Stimulated activated CD4-positive, alpha-beta T cell treated with anti-CD3 and anti-CD28 coated beads, Interleukin-12 subunit alpha, Interleukin-12 subunit beta, amount 100 ng/mL, for 4 hours (primary cell): ENCODE data around the gene OSBPL5.
A peak's percentile ranks its signal among the peaks of the same experiment; 100 is the strongest.

ENCODE experiments used
- DNase-seq: peaks from one replicate; pipeline ENCODE4 v3.0.0-alpha.2; 2020

Gene OSBPL5

DNA sequence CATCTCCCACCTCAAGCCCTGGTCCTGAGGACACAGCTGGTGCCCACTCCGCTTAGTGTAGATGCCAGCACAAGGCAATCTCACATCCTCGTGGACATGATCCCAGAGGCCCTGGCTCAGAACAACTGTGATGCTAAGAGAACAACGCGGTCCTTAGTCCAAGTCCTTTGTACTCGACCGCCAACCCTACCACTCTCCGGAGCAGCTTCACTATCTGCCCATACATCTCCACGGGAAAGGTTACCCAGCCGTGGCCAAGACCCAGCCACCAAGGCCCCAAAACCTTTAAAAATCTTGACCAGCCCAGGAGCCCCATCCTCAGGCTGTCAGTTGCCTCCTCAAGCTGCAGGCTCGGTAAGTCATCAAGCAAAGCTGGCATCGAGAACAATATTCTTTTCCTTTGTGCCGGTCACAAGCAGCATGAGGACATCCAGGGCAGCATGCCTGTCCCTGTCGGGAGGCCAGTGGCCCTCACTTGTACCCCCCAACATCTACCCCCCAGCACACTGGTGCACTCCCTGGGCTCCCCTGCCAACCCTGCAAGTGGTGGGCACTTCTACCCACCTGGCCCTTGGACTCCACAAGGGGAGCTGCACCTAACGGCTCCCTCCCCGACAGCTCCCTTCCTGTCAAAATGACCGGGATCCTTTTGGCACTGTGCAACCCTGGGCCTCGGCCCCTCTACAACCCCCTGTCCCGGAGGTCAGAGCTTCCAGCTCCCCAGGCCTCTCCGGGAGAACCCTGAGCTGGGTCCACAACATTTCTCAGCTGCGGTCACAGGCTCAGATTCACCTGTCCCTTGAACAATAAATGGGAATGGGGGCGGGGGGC is 2.5 kb downstream of the OSBPL5 start:
- no peak for DNase-seq

DNA sequence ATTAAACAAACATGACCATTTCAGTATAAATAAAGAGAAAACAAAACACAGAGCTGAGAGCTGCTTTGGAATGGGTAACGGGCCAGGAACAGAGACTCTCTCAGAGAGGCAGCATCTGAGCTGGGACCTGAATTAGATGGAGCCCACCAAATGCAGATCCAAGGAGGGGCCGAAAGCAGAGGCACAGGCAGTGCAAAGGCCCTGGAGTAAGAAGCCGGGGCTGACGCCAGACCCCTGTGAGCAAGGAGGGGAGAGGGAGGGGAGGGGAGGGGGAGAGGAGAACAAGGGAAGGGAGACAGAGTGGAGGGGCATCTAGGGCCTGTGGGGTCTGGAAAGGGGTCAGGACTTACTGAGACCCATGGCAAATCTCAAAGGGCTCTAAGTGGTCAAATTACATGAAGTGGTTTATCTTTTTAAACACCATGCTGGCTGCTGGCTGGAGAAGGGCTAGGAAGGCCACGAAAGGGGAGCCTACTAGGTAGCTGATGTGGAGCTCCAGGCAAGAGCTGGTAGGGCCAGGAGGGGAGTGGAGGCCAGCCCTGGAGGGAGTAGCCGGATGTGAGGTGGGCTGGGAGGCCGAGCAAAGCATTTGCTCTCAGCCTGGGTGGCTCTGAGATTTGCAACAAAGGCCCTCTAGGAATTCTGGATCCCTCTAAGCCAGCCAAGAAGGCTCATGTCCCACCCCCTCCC is 3.2 kb downstream of the OSBPL5 start:
- no peak for DNase-seq

DNA sequence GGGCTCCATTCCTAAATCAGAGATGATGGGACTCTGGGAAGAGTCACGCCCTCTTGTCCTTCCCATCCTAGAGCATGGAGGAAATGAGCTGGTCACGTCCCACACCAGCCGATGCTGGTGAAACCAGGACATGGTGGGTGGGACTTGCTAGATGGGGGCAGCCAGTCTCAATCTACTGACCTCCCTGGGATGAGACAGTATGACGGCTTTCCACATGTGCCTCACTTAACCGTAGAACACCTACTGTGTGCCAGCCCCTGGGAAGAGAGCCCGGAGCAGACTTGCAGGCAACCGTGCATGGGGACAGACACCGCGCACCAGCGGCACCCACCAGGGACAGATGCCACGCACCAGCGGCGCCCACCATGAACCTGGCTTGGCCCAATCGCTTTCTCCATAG is 3.8 kb downstream of the OSBPL5 start:
- no peak for DNase-seq

DNA sequence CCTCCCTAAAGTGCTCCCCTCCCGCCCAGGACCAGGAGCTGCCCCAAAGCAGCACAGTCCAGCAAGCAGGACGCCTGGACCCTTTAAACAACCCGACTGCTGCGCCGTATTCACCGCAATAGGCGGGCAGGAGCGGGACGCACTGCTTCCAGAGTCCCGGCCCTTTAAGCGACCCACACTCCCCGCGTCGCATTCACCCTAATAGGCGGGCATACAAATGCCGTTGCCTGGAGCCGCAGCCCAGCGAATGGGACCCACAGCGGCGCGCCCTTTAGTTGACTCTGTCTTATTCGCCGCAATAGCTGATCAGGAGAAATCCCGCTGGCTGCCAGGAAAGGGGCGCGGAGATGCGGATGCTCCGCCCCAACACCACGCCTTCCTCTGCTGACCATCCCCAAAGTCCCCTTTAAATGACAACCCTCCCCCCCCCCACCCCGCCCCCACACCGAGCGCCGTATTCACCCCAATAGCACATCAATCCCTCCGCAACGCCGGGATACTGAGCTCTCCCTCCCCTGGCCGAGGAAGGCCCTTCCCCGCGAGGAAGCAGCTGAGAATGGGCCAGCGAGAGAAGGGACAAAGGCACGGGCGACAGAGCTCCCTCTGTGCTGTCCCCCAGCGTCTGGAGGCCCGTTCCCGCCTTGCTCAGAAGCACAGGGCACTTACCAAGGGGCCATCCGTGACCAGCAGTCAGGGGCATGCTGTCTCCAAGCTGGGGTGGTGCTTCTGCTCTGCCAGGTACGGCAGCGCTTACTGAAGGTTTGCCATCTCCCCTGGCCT is 4.7 kb downstream of the OSBPL5 start:
- peak; percentile 11 for DNase-seq

DNA sequence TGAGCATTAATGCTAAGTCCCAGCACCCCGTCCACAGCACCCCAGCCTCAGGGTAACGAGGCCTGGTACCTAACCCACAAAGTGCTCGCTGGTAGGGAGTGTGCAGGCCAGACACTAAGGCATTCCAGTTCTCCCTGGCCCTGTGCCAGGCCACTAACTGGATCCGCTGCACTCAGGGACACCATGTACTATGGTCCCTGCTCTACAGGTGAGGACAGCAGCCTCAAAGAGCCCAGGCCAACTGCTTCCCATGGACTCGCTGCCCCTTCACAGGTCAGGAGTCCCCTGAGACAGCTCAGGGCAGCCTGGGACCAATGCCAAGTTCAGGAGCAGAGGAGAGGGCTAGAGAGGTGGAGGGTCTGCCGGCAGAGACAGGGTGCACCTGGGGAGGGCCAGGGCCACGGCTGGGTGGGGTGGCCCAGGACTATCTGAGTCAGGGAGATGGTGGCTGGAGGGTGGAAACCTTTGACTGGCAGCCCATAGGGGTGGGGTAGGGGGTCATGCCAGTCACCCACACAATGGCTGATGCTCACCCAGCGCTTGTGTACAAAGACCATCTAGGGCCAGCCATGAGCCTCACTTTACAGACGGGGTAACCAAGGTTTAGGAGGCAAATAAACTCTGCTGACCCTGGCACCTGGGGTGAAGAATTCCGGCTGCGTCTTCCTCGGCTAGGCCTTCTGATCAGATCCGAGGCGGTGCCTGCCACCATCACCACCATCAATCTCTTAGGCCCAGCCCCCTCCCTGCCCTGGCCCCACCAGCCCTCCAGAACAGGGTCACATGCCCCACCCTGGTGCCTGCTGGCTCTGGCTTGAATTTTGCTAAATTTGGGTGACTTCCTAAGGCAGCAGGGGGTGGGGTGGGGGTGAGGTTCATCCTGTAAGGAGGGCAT is 5.6 kb downstream of the OSBPL5 start:
- no peak for DNase-seq

DNA sequence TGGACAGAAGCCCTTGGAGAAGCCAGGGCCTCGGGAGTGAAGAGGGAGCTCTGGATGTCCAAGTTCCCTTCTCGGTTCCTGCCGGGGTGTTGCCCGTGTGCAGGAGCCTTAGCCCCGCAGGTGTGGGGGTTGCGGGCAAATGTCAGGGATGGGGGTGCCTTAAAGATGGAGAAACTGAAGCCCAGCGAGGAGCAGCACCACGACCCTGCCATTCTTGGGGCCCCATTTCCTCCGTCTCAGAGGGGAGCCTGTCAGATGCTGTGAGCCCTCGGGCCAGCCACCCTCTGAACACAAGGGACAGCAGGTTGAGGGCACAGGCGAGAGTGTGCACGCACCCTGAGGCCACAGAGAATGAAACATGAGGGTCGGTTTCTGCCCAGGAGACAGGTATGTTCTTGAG is 6.3 kb downstream of the OSBPL5 start:
- no peak for DNase-seq

DNA sequence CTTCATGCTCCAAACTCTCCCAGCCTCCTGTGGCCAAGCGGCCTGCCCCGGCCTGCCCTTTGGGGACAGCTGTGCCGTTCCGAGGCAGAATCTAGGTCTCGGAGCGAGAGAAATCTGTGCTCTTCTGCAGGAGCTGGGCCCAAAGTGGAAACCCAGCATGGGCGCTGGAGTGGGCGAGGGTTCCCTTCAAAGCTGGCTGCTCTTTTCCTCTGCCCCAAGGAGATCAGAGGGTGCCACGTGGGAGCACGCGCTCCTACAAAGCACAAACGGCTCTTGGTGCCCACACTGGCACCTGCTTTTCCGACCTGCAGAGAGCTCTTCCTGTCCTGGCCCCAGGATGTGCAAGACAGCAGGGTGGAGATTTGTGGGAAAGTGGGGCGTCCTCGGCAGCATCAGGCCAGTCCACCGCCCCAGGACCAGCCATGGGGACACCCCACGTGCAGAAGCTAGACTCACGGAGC is 6.9 kb downstream of the OSBPL5 start:
- no peak for DNase-seq

DNA sequence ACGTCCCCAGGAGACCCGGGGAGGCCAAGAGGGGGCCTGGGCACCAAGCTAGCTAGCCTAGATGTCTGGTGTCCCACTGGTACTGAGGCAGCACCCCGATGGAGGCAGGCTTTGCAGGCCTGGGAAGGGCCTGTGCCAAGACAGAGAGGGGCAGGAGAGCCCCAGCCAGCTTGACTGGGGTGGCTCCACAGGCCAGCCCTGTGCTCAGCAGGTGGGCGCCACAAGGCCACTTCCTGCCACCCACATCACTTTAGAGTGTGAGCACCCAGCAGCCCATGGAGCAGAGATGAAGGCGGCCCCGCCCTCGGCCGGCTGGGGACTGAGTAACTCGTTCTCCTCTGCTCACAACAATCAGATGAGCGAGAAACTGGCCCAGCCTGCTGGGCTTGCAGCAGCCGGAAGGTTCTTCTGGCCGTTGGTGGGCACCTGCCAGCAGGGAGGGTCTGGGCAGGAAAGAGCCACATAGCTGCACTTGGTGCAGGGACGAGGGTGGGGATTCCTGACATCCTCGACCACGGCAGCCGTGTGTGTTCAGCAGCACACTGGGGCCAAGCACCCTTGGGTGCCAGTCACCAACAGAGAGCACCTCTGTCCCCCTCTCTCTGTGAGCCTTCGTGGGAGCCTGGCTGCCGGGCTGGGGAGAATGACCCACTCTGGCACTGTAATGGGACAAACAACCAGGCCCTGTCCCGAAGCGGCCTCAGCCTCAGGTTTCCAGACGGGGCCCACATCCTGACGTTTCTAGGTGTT is 7.6 kb downstream of the OSBPL5 start:
- no peak for DNase-seq

DNA sequence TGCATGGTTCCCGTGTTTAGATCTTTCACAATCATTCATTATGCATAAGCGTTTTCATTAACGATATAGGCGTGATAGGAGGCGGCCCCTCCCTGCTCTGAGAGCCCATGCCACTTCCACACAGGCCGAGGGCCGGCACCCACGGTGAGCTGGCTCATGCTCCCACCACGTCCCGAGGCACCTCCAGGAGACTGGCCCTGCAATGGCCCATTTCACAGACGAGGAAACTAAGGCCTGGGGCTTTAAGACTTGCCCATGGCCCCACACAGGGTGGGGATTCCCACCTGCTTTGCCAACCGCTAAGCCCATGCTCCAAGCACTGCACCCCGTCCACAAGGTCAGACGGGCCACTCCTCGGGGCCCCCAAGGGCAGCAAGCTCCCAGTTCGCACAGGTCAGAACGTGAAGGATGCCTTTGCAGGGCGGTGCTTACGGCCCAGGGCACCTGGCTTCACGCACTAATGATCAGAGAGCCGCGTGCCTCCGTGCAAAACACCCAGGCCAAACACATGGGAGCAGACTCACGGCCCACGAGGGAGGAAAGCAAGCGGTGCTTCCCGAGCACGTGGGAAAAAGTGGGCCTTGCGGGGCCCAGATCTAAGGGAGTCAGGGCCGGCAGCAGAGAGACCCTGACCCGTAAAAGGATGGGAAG is 8.3 kb downstream of the OSBPL5 start:
- DNase-seq = no peak

DNA sequence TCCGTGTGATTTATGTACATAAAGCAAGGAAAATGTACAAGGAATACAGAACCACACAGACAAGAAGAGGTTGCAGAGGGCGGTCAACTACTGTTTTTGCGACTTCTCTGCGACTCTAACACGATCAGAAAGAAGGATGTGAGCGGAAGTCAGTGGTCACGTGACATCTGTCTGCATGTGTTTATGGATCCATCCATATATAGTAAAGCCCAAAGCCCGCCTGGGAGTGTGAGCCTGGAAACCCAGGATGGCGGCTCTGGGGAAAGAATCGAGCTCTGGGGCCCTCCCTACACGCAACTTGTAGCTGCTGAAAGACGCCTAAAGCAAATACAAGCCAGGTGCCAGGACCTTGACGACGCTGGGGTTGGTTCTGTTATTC is 8.8 kb downstream of the OSBPL5 start:
- DNase-seq = no peak

DNA sequence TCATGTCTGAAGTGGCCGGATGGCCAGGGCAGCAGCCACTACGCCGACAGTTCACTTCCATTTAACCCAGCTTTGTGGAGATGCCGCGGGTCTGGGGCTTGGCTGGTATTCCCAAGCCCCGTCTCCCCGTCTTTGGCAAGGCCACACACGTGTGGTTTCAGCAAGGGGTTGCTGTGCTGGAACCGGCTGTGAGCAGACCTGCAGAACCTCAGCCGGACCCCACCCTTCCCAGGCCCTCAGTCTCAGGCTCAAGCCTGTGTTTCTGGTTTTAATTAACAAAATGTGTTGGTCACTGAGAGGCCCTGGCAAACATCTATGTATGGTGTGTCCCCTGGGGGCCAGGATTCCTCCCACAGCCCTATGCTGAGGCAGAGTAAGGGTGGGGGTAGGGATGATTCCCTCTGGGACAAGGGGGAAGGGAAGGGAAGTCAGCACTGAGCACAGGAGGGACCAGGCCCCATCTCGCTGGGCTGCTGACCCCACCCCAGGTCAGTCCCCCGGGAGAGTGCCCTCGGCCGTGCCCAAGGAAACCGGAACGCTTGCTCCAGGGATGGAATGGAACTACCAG is 9.3 kb downstream of the OSBPL5 start:
- DNase-seq = no peak

DNA sequence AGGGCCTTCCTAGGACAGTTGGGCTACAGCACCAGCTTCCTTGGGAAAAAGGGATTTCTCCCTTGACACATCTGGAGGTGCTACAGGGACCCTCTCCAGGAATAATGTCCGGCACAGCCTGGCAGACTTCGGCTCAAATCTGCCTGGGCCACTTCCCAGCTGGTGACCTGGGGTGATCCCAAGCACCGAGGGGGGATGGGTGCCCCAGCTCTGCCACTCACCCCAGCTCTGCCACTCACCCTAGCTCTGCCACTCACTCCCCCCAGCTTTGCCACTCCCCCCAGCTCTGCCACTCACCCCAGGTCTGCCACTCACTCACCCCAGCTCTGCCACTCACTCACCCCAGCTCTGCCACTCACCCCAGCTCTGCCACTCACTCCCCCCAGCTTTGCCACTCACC is 9.9 kb downstream of the OSBPL5 start:
- DNase-seq = no peak

DNA sequence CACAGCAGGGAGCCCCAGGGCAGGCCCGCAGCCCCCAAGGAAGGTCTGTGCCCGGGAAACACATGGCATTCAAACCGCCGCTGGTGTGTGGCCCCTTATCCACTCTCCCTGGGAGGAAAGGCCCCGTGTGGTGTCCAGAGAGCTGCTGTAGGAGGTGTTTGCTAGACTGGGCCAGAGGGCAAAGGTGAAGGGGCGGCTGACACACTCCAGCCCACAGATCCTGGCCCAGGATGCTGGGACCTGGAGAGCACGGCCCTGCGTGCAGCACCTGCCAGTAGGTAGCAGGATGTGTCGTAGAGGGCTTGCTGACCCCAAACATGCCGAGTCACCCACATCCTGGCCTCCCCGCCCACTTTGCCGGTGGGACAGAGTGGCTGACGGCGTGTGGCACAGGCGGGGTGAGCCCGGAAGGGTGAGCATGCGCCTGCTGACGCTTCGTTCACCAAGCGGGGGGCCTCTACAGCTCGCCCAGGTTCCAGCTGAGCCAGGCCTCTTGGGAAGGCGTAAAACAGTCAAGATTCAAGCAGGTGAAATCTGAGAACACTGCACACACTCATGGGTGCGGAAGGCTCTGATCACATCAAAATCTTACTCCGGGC is 11.0 kb downstream of the OSBPL5 start:
- no peak for DNase-seq

DNA sequence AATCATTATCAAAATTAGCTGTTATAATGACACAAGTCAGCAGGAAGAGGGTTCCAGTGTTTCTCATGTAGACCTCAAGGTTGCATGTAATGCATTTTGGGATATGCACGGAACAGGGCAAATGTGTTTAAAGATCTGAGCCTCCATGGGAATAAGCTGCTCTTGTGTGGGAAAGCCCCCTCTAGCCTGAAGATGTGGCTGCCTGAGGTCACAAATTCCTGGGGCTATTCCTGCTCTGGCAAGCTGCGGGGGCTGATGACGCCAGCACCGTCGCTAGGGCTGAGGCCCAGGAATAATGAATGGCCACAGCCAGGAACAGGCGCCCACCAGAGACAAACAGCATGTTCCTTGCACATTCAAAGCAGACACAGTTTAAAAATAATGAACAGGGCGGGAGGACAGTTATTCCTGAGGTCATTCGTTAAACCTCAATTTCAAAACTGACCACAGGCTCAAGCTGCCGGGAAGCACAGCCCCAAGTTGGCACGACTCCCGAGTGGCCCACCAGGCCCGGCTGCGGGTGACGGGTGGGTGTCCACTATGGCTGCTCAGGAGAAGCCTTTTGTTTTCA is 11.7 kb downstream of the OSBPL5 start:
- DNase-seq = no peak

DNA sequence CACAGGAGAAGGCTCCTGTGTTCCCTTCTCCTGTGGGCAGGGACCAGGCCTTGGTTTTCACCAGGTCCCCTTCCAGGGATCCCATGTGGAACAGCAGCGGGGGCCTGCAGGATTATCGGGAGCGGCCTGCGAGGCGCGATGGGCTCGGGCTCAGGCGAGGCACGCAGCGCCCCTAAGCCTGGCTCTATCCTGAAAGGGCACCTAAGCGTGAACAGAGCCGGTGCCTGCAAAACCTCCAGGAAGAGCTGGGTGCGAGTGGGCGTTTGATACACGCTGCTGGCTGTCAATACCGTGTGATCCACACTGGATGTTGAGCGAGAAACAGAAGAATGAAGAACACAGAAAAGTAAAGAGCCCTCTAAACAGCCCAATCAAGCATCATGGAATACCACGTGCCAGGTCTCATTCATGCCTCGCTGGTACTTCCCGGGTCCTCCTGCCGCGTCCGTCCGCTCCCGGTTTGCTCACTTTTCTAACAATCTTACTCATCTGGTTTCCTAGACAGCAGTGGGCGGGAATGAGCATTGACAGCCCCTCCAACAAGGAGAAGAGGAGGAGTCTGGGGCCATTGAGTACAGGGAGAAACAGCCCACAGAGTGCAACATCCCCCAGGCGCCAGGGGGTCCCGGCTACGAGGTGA is 12.5 kb downstream of the OSBPL5 start:
- no peak for DNase-seq

DNA sequence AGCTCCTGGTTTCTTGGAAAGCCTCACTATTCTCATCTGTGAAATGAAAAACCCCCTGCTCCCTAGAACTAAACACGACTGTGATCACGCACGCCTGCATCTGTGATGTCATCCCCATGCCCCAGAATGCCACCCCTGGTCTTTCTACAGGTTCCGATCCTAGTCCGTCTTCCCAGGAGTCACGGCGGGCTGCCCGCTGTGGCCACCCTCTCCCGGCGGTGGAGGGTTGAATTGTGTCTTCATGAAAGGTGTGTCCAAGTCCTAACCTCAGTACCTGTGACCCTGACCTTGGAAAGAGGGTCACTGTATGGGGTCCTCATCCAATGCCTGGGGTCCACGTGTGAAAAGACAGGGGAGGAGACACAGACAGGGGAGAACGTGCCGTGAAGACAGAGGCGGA is 14.4 kb downstream of the OSBPL5 start:
- no peak for DNase-seq

DNA sequence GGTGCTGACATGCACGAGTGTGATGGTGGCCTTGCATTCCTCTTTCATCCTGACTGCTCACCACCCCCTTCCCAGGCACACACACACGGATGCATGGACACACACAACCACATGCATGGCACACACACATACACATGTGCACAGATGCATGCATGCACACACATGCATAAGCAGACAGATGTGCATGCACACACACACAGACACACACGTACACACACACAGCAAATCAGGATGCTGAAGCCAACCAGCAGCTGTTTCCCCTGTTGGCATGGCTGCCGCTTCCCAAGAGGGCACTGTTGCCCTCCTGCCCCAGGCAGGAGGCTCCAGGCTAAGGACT is 15.3 kb downstream of the OSBPL5 start:
- no peak for DNase-seq

DNA sequence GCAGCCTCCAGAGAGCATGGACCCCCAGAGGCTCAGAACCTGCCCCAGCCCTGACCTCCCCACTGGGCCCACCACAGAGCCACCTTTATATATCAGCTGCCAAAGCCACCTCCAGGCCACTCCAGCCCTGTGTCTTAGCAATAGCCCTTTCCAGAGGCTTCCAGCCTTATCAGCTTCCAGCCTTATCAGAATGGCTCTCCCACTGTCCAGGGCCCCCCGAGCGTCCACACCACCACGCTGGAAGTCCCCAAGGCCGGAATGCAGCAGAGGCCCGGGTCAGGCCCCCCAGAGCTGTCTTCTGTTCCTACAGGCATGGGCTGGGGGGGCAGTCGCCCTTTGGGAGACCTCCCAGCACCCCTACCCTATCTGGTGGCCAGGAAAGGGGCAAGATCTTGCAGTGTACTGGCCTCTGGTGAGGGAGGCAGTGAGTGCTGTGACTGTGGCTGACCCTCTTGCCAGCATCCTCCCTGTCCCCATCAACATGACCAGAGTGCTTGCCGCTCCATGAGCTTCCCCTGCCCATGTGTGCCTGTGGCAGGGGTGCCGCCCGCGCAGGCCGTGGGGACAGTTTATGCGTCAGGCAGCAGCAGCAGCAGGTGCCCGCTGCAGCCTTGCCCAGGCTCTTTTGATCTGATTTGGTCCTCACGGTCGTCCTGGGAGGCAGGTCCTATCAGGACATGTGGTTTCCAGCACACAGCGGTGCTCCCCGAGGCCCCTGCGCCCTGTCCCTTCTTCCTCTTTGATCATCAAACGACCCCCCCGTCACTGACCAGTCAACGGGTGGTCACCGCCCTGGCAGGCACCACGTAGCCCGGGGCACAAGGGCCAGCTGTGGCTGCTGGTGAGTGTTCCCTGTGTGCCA is 15.9 kb downstream of the OSBPL5 start:
- DNase-seq = no peak
